Naive thymus-derived CD4-positive, alpha-beta T cell (primary cell): Measurements from ENCODE around the gene RBMS3. TPM values are rescaled to one million over a fixed set of nuclear protein-coding genes. Genes with fewer than 3 reads are reported as not detected.

ENCODE experiments used
- ATAC-seq: fragments of 150-1000 bp; cut with Tn5 transposase; 2 replicates; pipeline ENCODE4 v1.10.0; 2021; ENCODE audit warnings: mild to moderate bottlenecking, moderate library complexity
- CTCF ChIA-PET: fragments of 350-600 bp; sonication (Branson Sonifier 250); formaldehyde crosslinking; loops from one replicate; lab custom pipeline; 2021; ENCODE audit warnings: antibody characterized with exemption; lab: Charles Lee
- POLR2A ChIA-PET: fragments of 350-600 bp; sonication (Branson Sonifier 250); formaldehyde crosslinking; loops from one replicate; lab custom pipeline; 2021; ENCODE audit warnings: antibody characterized with exemption, inconsistent platforms; lab: Charles Lee
- DNase-seq, 9 donors: peaks; one replicate each; pipeline versions ENCODE4 v3.0.0 to v3.0.0-alpha.2; 2020 to 2022; ENCODE audit warnings: mixed read lengths in 1 of 9
- H3K27ac ChIP-seq: one replicate; pipeline ENCODE4 v1.7.0; 2013; ENCODE audit warnings: mild to moderate bottlenecking, low read depth, low read length, moderate library complexity
- H3K27me3 ChIP-seq, 2 donors: one replicate each; pipeline ENCODE4 v1.7.0; 2013; ENCODE audit warnings: low read length in 2 of 2, mild to moderate bottlenecking in 2 of 2, moderate library complexity in 2 of 2; ENCODE audit not compliant: control insufficient read depth in 2 of 2, insufficient read depth in 2 of 2
- H3K36me3 ChIP-seq, 3 experiments: 1 replicate in 2 of 3; 2 replicates in 1 of 3; pipeline ENCODE4 v1.7.0; 2013; ENCODE audit warnings: low read length in 3 of 3, mild to moderate bottlenecking in 3 of 3, moderate library complexity in 1 of 3; ENCODE audit not compliant: insufficient read depth in 3 of 3, control insufficient read depth in 2 of 3
- H3K4me1 ChIP-seq, 2 donors: one replicate each; pipeline ENCODE4 v1.7.0; 2013; ENCODE audit warnings: low read length in 2 of 2, mild to moderate bottlenecking in 2 of 2, moderate library complexity in 1 of 2; ENCODE audit not compliant: control insufficient read depth in 2 of 2, insufficient read depth in 2 of 2
- H3K4me3 ChIP-seq: 2 replicates; pipeline ENCODE4 v1.7.0; 2013; ENCODE audit warnings: mild to moderate bottlenecking, low read length
- H3K9me3 ChIP-seq, 3 experiments: 1 replicate in 2 of 3; 2 replicates in 1 of 3; pipeline ENCODE4 v1.7.0; 2013; ENCODE audit warnings: low read length in 3 of 3; ENCODE audit not compliant: control insufficient read depth in 2 of 3
- H3K27ac Mint-ChIP-seq, 9 donors: one replicate each; pipeline ENCODE4 v1.8.0; 2020 to 2022; ENCODE audit warnings: mixed read lengths in 9 of 9, mild to moderate bottlenecking in 8 of 9, moderate library complexity in 5 of 9, inconsistent platforms in 2 of 9
- H3K27me3 Mint-ChIP-seq, 5 donors: one replicate each; pipeline ENCODE4 v1.8.0; 2021 to 2022; ENCODE audit warnings: mixed read lengths in 5 of 5, mild to moderate bottlenecking in 1 of 5
- H3K36me3 Mint-ChIP-seq, 5 donors: one replicate each; pipeline ENCODE4 v1.8.0; 2020 to 2022; ENCODE audit warnings: mixed read lengths in 5 of 5, mild to moderate bottlenecking in 3 of 5, inconsistent platforms in 1 of 5
- H3K4me1 Mint-ChIP-seq, 7 donors: one replicate each; pipeline ENCODE4 v1.8.0; 2020 to 2022; ENCODE audit warnings: mixed read lengths in 7 of 7, mild to moderate bottlenecking in 3 of 7, inconsistent platforms in 1 of 7
- H3K4me3 Mint-ChIP-seq, 10 donors: one replicate each; pipeline ENCODE4 v1.8.0; 2020 to 2022; ENCODE audit warnings: mild to moderate bottlenecking in 10 of 10, mixed read lengths in 10 of 10, moderate library complexity in 6 of 10, inconsistent platforms in 2 of 10
- H3K9me3 Mint-ChIP-seq, 11 donors: one replicate each; pipeline ENCODE4 v1.8.0; 2020 to 2022; ENCODE audit warnings: mixed read lengths in 11 of 11, mild to moderate bottlenecking in 4 of 11, inconsistent platforms in 1 of 11, moderate library complexity in 1 of 11
- intact Hi-C, 2 donors: fragments of 100-400 bp; cut with micrococcal nuclease; formaldehyde crosslinking; loops; one replicate each; pipeline ENCODE4 v1.15.1; 2023
- polyA plus RNA-seq, 2 donors: library from polyadenylated mRNA; unstranded; fragments of 300-500 nt; fragmentation: Illumina TruSeq; gene quantifications; one replicate each; pipeline ENCODE4 v1.2.3, GENCODE V29; 2021
- total RNA-seq, 6 experiments: library from RNA in 5 of 6; stranded (reverse) in 5 of 6; gene quantifications; 1 replicate in 5 of 6; 2 replicates in 1 of 6; pipeline ENCODE4 v1.2.3 and lab custom pipeline; 2021 to 2026

The RBMS3 gene
- total and polyA plus RNA-seq, 7 experiments from 2014 or later, result 0.15 to 4.9 (median 0.49) TPM

DNA sequence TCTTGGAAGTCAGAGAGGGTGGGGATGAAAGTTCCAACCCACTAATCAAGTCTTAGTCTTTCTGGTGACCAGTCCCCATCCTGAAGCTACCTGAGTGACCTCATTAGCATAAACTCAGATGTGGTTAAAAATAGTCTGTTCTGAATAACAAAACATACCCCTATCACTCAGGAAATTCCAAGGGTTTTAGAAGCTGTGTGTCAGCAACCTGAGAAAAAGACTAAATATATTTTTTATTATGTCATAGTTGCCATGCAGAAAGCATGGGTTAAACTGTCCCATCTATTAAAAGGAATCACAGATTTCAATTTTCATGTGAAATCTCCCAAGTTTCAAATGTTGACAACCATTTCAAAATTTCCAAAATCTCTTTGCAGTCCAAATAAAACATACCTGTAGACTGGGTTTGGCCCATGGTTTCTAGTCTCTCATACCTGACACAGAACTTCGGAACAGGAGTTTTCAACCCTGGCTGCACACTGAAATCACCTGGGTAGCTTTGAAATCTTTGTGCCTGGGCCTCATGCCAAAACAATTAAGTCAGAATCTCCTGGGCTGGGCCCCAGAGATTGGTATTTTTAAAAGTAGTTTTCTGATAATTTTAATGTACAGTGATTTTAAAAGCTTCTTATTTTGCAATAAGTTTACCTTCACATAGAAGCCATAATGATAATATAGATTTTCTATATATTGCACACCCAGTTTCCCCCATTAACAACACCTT is 476.3 kb downstream of the RBMS3 start:
- DNase-seq (no peak), ATAC-seq (no peak)
- Histone ChIP-seq H3K4me3 (no peak overlapping the region), H3K27me3 (no peaks in the 10 kb centered on the region), H3K27ac (no peak overlapping the region), H3K4me1 (no peaks in the 10 kb centered on the region), H3K9me3 (no peaks in the 10 kb centered on the region), H3K36me3 (no peaks in the 10 kb centered on the region)
- Mint-ChIP-seq H3K4me1 (no peaks in the 10 kb centered on the region), H3K9me3 (peaks cover 0 to 3% (median 0%) of the 10 kb centered on the region in 11 donors), H3K4me3 (no peak overlapping the region), H3K27ac (no peak overlapping the region), H3K27me3 (peaks cover 0 to 11% (median 7%) of the 10 kb centered on the region in 5 donors), H3K36me3 (no peaks in the 10 kb centered on the region)
- intact Hi-C loops, result no loop called here
- ChIA-PET CTCF (no interaction called here), POLR2A (no interaction called here)

DNA sequence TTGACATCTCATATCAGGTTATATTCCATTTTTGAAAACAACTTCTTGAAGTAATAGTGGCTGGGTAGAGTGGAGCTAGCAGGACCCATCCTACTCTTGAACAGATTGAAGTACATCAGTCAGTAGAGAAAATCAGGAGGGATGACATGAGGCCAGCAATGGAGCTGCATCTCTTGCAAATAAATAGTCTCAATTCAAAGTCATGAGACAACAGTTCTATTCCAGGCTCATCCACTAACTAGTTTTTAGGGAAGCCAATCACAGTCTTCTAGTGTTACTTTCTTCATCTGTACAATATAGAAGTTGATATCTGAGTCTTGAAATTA is 477.2 kb downstream of the RBMS3 start:
- ChIA-PET CTCF (no interaction called here), POLR2A (no interaction called here)
- ATAC-seq (no peak), DNase-seq (no peak)
- Mint-ChIP-seq H3K27ac (no peak overlapping the region), H3K9me3 (peaks cover 0 to 3% (median 0%) of the 10 kb centered on the region in 11 donors), H3K4me1 (no peaks in the 10 kb centered on the region), H3K36me3 (no peaks in the 10 kb centered on the region), H3K27me3 (peaks cover 0 to 11% (median 7%) of the 10 kb centered on the region in 5 donors), H3K4me3 (no peak overlapping the region)
- no peaks in the 10 kb centered on the region for H3K9me3 ChIP-seq
- no peaks in the 10 kb centered on the region for H3K27me3 ChIP-seq
- intact Hi-C loops, result no loop called here
- H3K27ac ChIP-seq, result no peak overlapping the region
- H3K4me3 ChIP-seq, result no peak overlapping the region
- H3K36me3 ChIP-seq, result no peaks in the 10 kb centered on the region
- H3K4me1 ChIP-seq, result no peaks in the 10 kb centered on the region

DNA sequence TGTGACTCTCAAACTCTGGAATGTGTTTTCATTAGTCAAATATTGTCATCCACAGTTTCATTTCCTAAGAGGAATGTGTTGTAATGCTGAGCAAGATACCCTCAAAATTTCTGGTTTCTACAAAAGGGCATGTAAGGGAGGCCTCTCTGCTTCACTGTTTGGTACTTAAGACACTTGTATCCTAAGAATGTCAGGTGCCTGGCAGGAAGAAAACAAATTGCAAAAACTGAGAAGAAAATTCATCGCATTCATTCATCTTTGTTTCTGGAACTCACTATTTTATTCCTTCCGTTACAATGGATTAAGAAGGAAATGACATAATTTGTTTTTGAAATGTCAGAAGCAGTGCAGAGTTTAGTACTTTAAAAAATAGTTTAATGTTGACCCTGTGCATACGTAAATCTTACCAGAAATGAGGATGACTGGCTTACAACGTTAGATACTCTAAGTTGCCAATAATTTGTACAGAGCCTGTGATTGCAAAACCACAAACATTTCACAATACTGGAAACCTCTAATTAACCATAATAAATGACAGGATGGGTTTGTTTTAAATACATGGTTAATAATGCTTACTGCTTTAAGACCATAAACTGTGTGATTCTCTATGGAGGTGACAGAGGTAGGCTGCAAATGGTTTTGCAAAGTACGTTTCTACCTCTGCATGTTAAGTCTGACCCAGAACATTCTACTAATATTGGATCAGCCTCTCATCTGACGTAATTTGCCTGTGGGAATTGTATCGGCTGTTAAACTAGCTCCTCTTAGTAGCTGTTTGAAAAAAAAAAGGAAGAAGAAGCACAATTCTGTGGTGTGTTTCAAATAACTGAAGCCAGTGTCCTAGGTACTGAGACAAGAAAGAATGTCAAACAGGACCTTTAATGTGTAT is 477.8 kb downstream of the RBMS3 start:
- Mint-ChIP-seq H3K27ac (no peak overlapping the region), H3K4me3 (no peak overlapping the region), H3K27me3 (peaks cover 0 to 12% (median 7%) of the 10 kb centered on the region in 5 donors), H3K4me1 (no peaks in the 10 kb centered on the region), H3K36me3 (no peaks in the 10 kb centered on the region), H3K9me3 (peaks cover 0 to 3% (median 0%) of the 10 kb centered on the region in 11 donors)
- no peak overlapping the region for H3K4me3 ChIP-seq
- H3K9me3 ChIP-seq, result no peaks in the 10 kb centered on the region
- no peaks in the 10 kb centered on the region for H3K36me3 ChIP-seq
- CTCF ChIA-PET, result interaction anchor here (0.6 kb wide), 1 partner anchor 933 kb away, joined by 3 read pairs; no protein-coding TSS in a partner anchor
- POLR2A ChIA-PET, result no interaction called here
- no peaks in the 10 kb centered on the region for H3K27me3 ChIP-seq
- H3K27ac ChIP-seq, result no peak overlapping the region
- DNase-seq (no peak), ATAC-seq (no peak)
- intact Hi-C loops, result no loop called here
- H3K4me1 ChIP-seq, result no peaks in the 10 kb centered on the region

DNA sequence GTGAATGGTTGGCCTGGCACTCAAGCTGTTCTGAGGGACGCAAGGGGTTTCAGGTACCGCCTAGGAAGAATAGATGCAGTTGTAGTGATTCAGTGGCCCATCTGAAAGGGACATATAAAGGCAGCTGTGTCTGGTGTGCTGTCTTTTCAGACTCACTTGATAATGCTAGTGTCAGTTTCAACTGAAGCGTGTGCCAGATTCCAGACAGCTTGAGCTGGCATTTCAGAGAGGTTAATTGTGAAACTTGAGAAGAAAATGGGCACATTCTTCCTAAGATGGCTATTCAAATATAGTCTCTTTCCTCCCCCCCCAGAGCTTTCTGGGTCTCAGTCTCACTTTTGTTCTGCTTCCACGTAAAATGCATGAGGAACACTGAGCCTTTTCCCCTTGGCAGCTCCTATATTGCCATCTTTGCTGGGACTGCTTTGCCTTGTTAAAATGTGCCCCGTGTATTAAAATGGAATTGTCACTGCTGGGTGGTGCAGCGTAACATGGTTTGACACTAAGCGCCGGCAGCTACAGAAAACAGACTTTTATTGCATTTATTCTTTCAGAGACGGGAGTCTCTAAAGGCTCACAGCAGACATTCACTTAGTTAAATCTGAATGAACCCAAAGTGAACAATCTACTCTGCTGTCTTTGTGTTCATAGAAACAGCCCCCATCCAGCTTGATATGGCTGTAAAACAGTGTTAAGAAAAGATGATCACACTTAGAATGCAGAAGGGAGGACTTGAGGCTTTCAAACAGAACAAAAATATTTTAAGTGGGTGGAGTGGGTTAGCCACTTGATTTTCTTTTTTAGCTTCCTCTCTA is 478.7 kb downstream of the RBMS3 start:
- Mint-ChIP-seq H3K27ac (no peak overlapping the region), H3K36me3 (no peaks in the 10 kb centered on the region), H3K9me3 (peaks cover 0 to 3% (median 0%) of the 10 kb centered on the region in 11 donors), H3K4me1 (no peaks in the 10 kb centered on the region), H3K27me3 (peaks cover 0 to 17% (median 7%) of the 10 kb centered on the region in 5 donors), H3K4me3 (no peak overlapping the region)
- no peak overlapping the region for H3K27ac ChIP-seq
- H3K36me3 ChIP-seq, result no peaks in the 10 kb centered on the region
- ChIA-PET CTCF (interaction anchor here (0.6 kb wide), 2 partner anchors 105 to 932 kb away, joined by 3 to 4 read pairs; no protein-coding TSS in a partner anchor), POLR2A (no interaction called here)
- no peak overlapping the region for H3K4me3 ChIP-seq
- H3K4me1 ChIP-seq, result no peaks in the 10 kb centered on the region
- H3K27me3 ChIP-seq, result no peaks in the 10 kb centered on the region
- ATAC-seq (no peak), DNase-seq (no peak)
- no peaks in the 10 kb centered on the region for H3K9me3 ChIP-seq
- intact Hi-C loops, result no loop called here

DNA sequence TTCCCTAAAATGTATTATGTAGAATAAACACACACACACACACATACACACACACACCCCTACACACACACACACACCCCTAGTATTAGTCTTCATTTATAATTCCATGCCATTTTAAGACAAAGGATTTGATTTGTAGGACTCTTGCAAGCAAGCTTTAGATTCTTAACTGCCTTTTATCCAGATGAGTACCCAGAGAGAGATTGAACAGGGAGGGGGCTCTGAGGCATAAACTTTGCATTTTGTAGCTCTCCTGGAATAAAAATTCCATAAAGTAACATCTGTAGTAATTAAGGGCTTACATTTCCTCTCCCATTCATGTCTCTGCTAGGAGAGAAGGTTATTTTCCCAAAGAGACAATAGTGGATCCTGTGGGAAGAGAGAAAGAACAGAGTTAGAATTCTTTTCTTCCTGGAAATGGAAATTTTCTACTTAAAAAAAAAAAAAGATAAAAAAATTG is 479.4 kb downstream of the RBMS3 start:
- H3K4me1 Mint-ChIP-seq, result no peaks in the 10 kb centered on the region
- no peaks in the 10 kb centered on the region for H3K36me3 Mint-ChIP-seq
- no peak for ATAC-seq
- no peak overlapping the region for H3K4me3 Mint-ChIP-seq
- POLR2A ChIA-PET, result no interaction called here
- peaks cover 0 to 3% (median 0%) of the 10 kb centered on the region in 11 donors for H3K9me3 Mint-ChIP-seq
- H3K27me3 Mint-ChIP-seq, result peaks cover 0 to 14% (median 4%) of the 10 kb centered on the region in 5 donors
- Histone ChIP-seq H3K4me1 (no peaks in the 10 kb centered on the region), H3K27ac (no peak overlapping the region), H3K9me3 (no peaks in the 10 kb centered on the region), H3K27me3 (no peaks in the 10 kb centered on the region), H3K36me3 (no peaks in the 10 kb centered on the region), H3K4me3 (no peak overlapping the region)
- no peak overlapping the region for H3K27ac Mint-ChIP-seq
- CTCF ChIA-PET, result interaction anchor here (0.6 kb wide), 1 partner anchor 106 kb away, joined by 4 read pairs; no protein-coding TSS in a partner anchor
- intact Hi-C loops, result no loop called here
- no peak for DNase-seq

DNA sequence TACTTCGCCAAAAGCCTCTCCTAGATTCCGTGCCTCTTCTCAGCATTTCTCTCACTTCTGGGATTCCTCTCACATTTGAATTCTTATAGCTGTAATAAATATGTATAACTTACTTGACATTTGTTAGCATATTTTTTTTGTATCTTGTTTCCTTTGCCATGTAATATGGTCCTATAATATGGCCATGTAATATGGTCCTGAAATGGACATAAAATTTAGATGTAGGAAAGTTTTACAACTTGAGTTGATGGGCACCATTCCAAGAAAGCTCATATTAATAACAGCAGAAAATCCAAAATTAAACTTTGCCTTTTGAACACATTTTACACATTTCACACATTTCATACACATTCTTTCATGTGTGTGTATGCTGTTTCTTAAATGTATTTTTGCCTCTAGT is 480.6 kb downstream of the RBMS3 start:
- ATAC-seq, result no peak
- H3K4me3 Mint-ChIP-seq, result no peak overlapping the region
- peaks cover 0 to 3% (median 0%) of the 10 kb centered on the region in 11 donors for H3K9me3 Mint-ChIP-seq

More for the DNA sequence above, 480.6 kb downstream of the RBMS3 start:
- H3K36me3 ChIP-seq, result no peaks in the 10 kb centered on the region
- H3K9me3 ChIP-seq, result no peaks in the 10 kb centered on the region
- Mint-ChIP-seq H3K27me3 (peaks cover 2 to 15% (median 8%) of the 10 kb centered on the region in 5 donors), H3K36me3 (no peaks in the 10 kb centered on the region), H3K4me1 (no peaks in the 10 kb centered on the region), H3K27ac (no peak overlapping the region)
- ChIA-PET POLR2A (no interaction called here), CTCF (interaction anchor here (0.6 kb wide), 1 partner anchor 990 kb away, joined by 3 read pairs; no protein-coding TSS in a partner anchor)
- no peak for DNase-seq
- H3K27me3 ChIP-seq, result no peaks in the 10 kb centered on the region
- intact Hi-C loops, result no loop called here
- H3K27ac ChIP-seq, result no peak overlapping the region
- no peaks in the 10 kb centered on the region for H3K4me1 ChIP-seq
- no peak overlapping the region for H3K4me3 ChIP-seq
